Skeletal muscle satellite cell (primary cell): Measurements from ENCODE around the gene SEMA4B.

Experiments
- H3K27me3 ChIP-seq: 2 replicates; pipeline ENCODE4 v1.7.0; 2013; ENCODE audit warnings: low read length; ENCODE audit not compliant: control insufficient read depth, insufficient read depth
- H3K36me3 ChIP-seq: 2 replicates; pipeline ENCODE4 v1.7.0; 2013; ENCODE audit warnings: mild to moderate bottlenecking, control low read depth, low read length; ENCODE audit not compliant: insufficient read depth
- H3K4me1 ChIP-seq: 2 replicates; pipeline ENCODE4 v1.7.0; 2013; ENCODE audit warnings: low read length; ENCODE audit not compliant: control insufficient read depth, insufficient read depth
- H3K4me2 ChIP-seq: 2 replicates; pipeline ENCODE4 v1.7.0; 2013; ENCODE audit warnings: mild to moderate bottlenecking, low read length
- H3K4me3 ChIP-seq: 2 replicates; pipeline ENCODE4 v1.7.0; 2013; ENCODE audit warnings: low read length
- H3K9ac ChIP-seq: 2 replicates; pipeline ENCODE4 v1.7.0; 2013; ENCODE audit warnings: mild to moderate bottlenecking, low read depth, low read length, moderate library complexity
- H3K9me3 ChIP-seq: replicated peaks from 2 replicates; pipeline ENCODE4 v1.7.0; 2013; ENCODE audit warnings: mild to moderate bottlenecking, control low read depth, low read length

Gene SEMA4B

GRCh38 chr15:90232941-90233386, 31.8 kb downstream of the SEMA4B start:
- H3K4me1 ChIP-seq: peaks cover 8% of the 10 kb centered on the region
- peaks cover 32% of the 10 kb centered on the region for H3K36me3 ChIP-seq
- H3K4me3 ChIP-seq: peak overlapping the region; percentile 93
- H3K9me3 ChIP-seq: no peaks in the 10 kb centered on the region
- no peaks in the 10 kb centered on the region for H3K27me3 ChIP-seq
- H3K4me2 ChIP-seq: peak overlapping the region; percentile 89
- H3K9ac ChIP-seq: peak overlapping the region; percentile 95

GRCh38 chr15:90233387-90234095, 32.4 kb downstream of the SEMA4B start, which contains the start of gene CIB1:
CIB1 (minus strand) TSS chr15:90233941; CDS start chr15:90233885, 56 bp downstream.
- Histone ChIP-seq H3K9ac (peak within 1 kb of the TSS; percentile 95), H3K4me1 (peaks cover 8% of the 10 kb centered on the region), H3K4me2 (peak within 1 kb of the TSS; percentile 95), H3K9me3 (no peaks in the 10 kb centered on the region), H3K4me3 (peak within 1 kb of the TSS; percentile 93), H3K27me3 (no peaks in the 10 kb centered on the region), H3K36me3 (peaks cover 29% of the 10 kb centered on the region)

GRCh38 chr15:90234096-90234988, 33.2 kb downstream of the SEMA4B start, which contains the start of gene GDPGP1:
GDPGP1 (plus strand) TSS chr15:90234209; CDS start chr15:90240909, 6,700 bp downstream.
- Histone ChIP-seq H3K4me1 (peaks cover 8% of the 10 kb centered on the region), H3K4me3 (peak within 1 kb of the TSS; percentile 93), H3K36me3 (peaks cover 21% of the 10 kb centered on the region), H3K9me3 (no peaks in the 10 kb centered on the region), H3K4me2 (peak within 1 kb of the TSS; percentile 95), H3K9ac (peak within 1 kb of the TSS; percentile 95), H3K27me3 (no peaks in the 10 kb centered on the region)

GRCh38 chr15:90239371-90239770, 38.2 kb downstream of the SEMA4B start:
- Histone ChIP-seq H3K36me3 (no peaks in the 10 kb centered on the region), H3K9me3 (no peaks in the 10 kb centered on the region), H3K27me3 (no peaks in the 10 kb centered on the region), H3K4me1 (peaks cover 8% of the 10 kb centered on the region), H3K9ac (no peak overlapping the region), H3K4me2 (no peak overlapping the region), H3K4me3 (no peak overlapping the region)

GRCh38 chr15:90240856-90241255, 39.7 kb downstream of the SEMA4B start:
- Histone ChIP-seq H3K4me3 (no peak overlapping the region), H3K9ac (no peak overlapping the region), H3K9me3 (no peaks in the 10 kb centered on the region), H3K4me2 (no peak overlapping the region), H3K27me3 (no peaks in the 10 kb centered on the region), H3K4me1 (no peaks in the 10 kb centered on the region), H3K36me3 (no peaks in the 10 kb centered on the region)

- Histone ChIP-seq H3K4me3 (no peak overlapping the region), H3K27me3 (no peaks in the 10 kb centered on the region), H3K4me1 (no peaks in the 10 kb centered on the region), H3K36me3 (no peaks in the 10 kb centered on the region), H3K4me2 (no peak overlapping the region), H3K9me3 (no peaks in the 10 kb centered on the region), H3K9ac (no peak overlapping the region)
Observed at GRCh38 chr15:90241343-90242192, 40.4 kb downstream of the SEMA4B start.

GRCh38 chr15:90243943-90244639, 43.0 kb downstream of the SEMA4B start:
- Histone ChIP-seq H3K9ac (no peak overlapping the region), H3K4me2 (no peak overlapping the region), H3K27me3 (no peaks in the 10 kb centered on the region), H3K4me3 (no peak overlapping the region), H3K4me1 (peaks cover 1% of the 10 kb centered on the region), H3K9me3 (no peaks in the 10 kb centered on the region), H3K36me3 (no peaks in the 10 kb centered on the region)

GRCh38 chr15:90248789-90249202, 47.7 kb downstream of the SEMA4B start:
- Histone ChIP-seq H3K36me3 (no peaks in the 10 kb centered on the region), H3K4me1 (peaks cover 4% of the 10 kb centered on the region), H3K27me3 (no peaks in the 10 kb centered on the region), H3K4me3 (peak overlapping the region; percentile 91), H3K9me3 (no peaks in the 10 kb centered on the region), H3K9ac (no peak overlapping the region), H3K4me2 (peak overlapping the region; percentile 100)

GRCh38 chr15:90249203-90249863, 48.2 kb downstream of the SEMA4B start, which contains the start of gene TTLL13:
TTLL13 (plus strand) TSS chr15:90249556; CDS start chr15:90250631, 1,075 bp downstream.
- Histone ChIP-seq H3K4me1 (peaks cover 4% of the 10 kb centered on the region), H3K27me3 (no peaks in the 10 kb centered on the region), H3K36me3 (no peaks in the 10 kb centered on the region), H3K9ac (peak within 1 kb of the TSS; percentile 64), H3K9me3 (no peaks in the 10 kb centered on the region), H3K4me3 (peak within 1 kb of the TSS; percentile 91), H3K4me2 (peak within 1 kb of the TSS; percentile 100)

GRCh38 chr15:90257776-90258175, 56.6 kb downstream of the SEMA4B start:
- H3K27me3 ChIP-seq: no peaks in the 10 kb centered on the region
- H3K9ac ChIP-seq: no peak overlapping the region
- no peak overlapping the region for H3K4me2 ChIP-seq
- no peaks in the 10 kb centered on the region for H3K36me3 ChIP-seq
- peaks cover 3% of the 10 kb centered on the region for H3K4me1 ChIP-seq
- no peak overlapping the region for H3K4me3 ChIP-seq
- H3K9me3 ChIP-seq: no peaks in the 10 kb centered on the region
